ENCODE data around the gene ST8SIA6. TPM values are rescaled to one million over a fixed set of nuclear protein-coding genes. Genes with fewer than 3 reads are reported as not detected.

The ST8SIA6 gene
- total and polyA plus RNA-seq, 2 of the 8 experiments (the other 6 are each of a cell fraction or from before 2014, with no cell fraction given) = 0.70 to 1.1 TPM

DNA sequence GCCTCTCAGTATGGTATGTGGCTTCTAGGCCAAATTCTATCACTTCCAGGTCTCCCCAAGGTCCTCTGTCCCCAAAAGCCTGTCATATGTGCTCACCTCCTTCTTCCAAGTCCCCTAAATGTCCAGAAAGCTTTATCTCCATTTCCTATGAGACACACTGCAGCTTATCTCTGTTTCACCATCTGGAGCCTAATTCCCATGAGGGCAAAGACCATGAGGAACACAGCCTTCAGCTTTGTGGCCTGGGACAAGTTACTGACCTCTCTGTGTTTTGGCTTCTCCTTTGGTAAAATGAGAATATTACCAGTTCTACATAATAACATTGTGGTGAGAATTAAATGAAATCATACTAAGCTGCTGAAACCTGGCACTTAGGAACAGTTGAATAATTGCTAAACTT is 19.2 kb downstream of the ST8SIA6 start:
- H2BK120ac ChIP-seq (replicated peaks; ENCODE audit: low read depth, low read length) = no peak overlapping the region
- H4K5ac ChIP-seq (ENCODE audit: insufficient read length, low read depth, low read length) = no peak overlapping the region
- H4K20me1 ChIP-seq (replicated peaks in 1 of 2; ENCODE audit: control insufficient read depth in 1 of 2, insufficient read depth in 2 of 2, low read length in 2 of 2) = no peaks in the 10 kb centered on the region
- no peak overlapping the region for H4K8ac ChIP-seq (ENCODE audit: extremely low read depth, insufficient read depth, low read length)
- H3K9ac ChIP-seq (replicated peaks in 1 of 4; ENCODE audit: extremely low read depth in 1 of 4, low read depth in 3 of 4, low read length in 3 of 4) = no peak overlapping the region
- H3K4me1 ChIP-seq (replicated peaks in 1 of 4; ENCODE audit: control insufficient read depth in 3 of 4, insufficient read depth in 4 of 4, low read length in 3 of 4) = peaks cover 0 to 2% (median 0%) of the 10 kb centered on the region in 4 experiments; a peak in 1 of 7 replicates
- H2BK12ac ChIP-seq (ENCODE audit: low read depth, low read length) = no peak overlapping the region
- H3K4me3 ChIP-seq (ENCODE audit: extremely low read depth in 1 of 4, insufficient read depth in 2 of 4, low read depth in 3 of 4, low read length in 4 of 4) = no peak overlapping the region
- no peaks in the 10 kb centered on the region for H3K27me3 ChIP-seq (replicated peaks in 1 of 4; ENCODE audit: control insufficient read depth in 3 of 4, extremely low read depth in 1 of 4, insufficient read depth in 3 of 4, low read length in 3 of 4)
- no peak overlapping the region for H3K18ac ChIP-seq (ENCODE audit: extremely low read depth, low read length)
- TF ChIP-seq CHD1 (IDR thresholded peaks at IDR 0.05; ENCODE audit: low read depth, low read length) = no peak
- no peak for TF ChIP-seq RNF2 (IDR thresholded peaks at IDR 0.05; ENCODE audit: borderline replicate concordance, low read depth, low read length, missing control alignments, poor library complexity, severe bottlenecking)
- no peak for TF ChIP-seq USF2 (IDR thresholded peaks at IDR 0.05; ENCODE audit: low read length)
- TF ChIP-seq HDAC6 (IDR thresholded peaks at IDR 0.05; ENCODE audit: low read depth, low read length) = no peak
- no peak for TF ChIP-seq TEAD4 (IDR thresholded peaks at IDR 0.05; ENCODE audit: low read depth, low read length)
- TF ChIP-seq, protein P1, sequence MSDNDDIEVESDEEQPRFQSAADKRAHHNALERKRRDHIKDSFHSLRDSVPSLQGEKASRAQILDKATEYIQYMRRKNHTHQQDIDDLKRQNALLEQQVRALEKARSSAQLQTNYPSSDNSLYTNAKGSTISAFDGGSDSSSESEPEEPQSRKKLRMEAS (IDR thresholded peaks at IDR 0.05) = no peak
- no peak for TF ChIP-seq BRCA1 (IDR thresholded peaks at IDR 0.05; ENCODE audit: low read depth, low read length)
- no peak for TF ChIP-seq KDM4A (IDR thresholded peaks at IDR 0.05; ENCODE audit: low read depth, low read length, severe bottlenecking)
- no peak for TF ChIP-seq KDM1A (IDR thresholded peaks at IDR 0.05; ENCODE audit: borderline replicate concordance, low read length)
- no peak for TF ChIP-seq JUN (IDR thresholded peaks at IDR 0.05; ENCODE audit: low read depth, low read length)
- no peak for TF ChIP-seq ASH2L (IDR thresholded peaks at IDR 0.05; ENCODE audit: low read length)
- no peak for TF ChIP-seq SIN3A (conservative IDR thresholded peaks at IDR 0.05 in 1 of 2, IDR thresholded peaks at IDR 0.05 in 1 of 2; ENCODE audit: low read depth in 1 of 2, low read length in 2 of 2)
- no peak overlapping the region for H3K27ac ChIP-seq (ENCODE audit: low read depth, low read length)
- ChIA-PET CTCF (ENCODE audit: partially characterized antibody) (interaction anchor here (0.7 to 1.8 kb wide), 3 partner anchors 16 to 55 kb away, joined by 3 to 11 read pairs (median 3); no protein-coding TSS in a partner anchor), POLR2A (ENCODE audit: partially characterized antibody) (no interaction called here)
- H2AK5ac ChIP-seq (ENCODE audit: low read depth, low read length) = no peak overlapping the region
- H3K23me2 ChIP-seq (ENCODE audit: low read depth, low read length) = 0 out of 2 replicates have a peak, but pooled peaks cover 2% of the 10 kb centered on the region
- no peak for FAIRE-seq
- H4K91ac ChIP-seq (replicated peaks; ENCODE audit: insufficient read length, low read length) = no peak overlapping the region
- H2BK20ac ChIP-seq (ENCODE audit: low read length) = no peak overlapping the region
- H2BK5ac ChIP-seq (ENCODE audit: low read depth, low read length) = no peak overlapping the region
- H3K4ac ChIP-seq (replicated peaks; ENCODE audit: insufficient read length, low read depth, low read length) = no peak overlapping the region
- H2BK15ac ChIP-seq (ENCODE audit: low read length) = peak overlapping the region; percentile 5; the same call in 1 of the 2 replicates
- H3K23ac ChIP-seq (ENCODE audit: insufficient read length) = no peak overlapping the region
- H3K36me3 ChIP-seq (ENCODE audit: control insufficient read depth in 2 of 4, insufficient read depth in 4 of 4, low read length in 3 of 4) = no peaks in the 10 kb centered on the region
- H3K79me1 ChIP-seq (ENCODE audit: low read depth, low read length) = no peaks in the 10 kb centered on the region
- peak in 1 of 2 experiments; percentile 16 for DNase-seq (ENCODE audit: low read depth in 1 of 2, low spot score in 2 of 2)
- H3K4me2 ChIP-seq (ENCODE audit: insufficient read depth in 1 of 2, low read depth in 2 of 2, low read length in 2 of 2) = no peak overlapping the region
- H3K56ac ChIP-seq (replicated peaks; ENCODE audit: insufficient read length, low read depth, low read length) = no peak overlapping the region
- no peak overlapping the region for H3K14ac ChIP-seq (ENCODE audit: insufficient read length)
- no peaks in the 10 kb centered on the region for H3K79me2 ChIP-seq (ENCODE audit: control insufficient read depth in 1 of 2, insufficient read depth in 2 of 2, low read length in 2 of 2)
- H3K9me3 ChIP-seq (ENCODE audit: insufficient read depth in 2 of 2, low read depth in 1 of 2, low read length in 1 of 2) = no peaks in the 10 kb centered on the region
- no peak overlapping the region for H2AFZ ChIP-seq (ENCODE audit: low read length)

All from H1 (cell line).